IMR-90 (cell line): ENCODE measurements around the gene MSI2.

ENCODE experiments used
- CEBPB ChIP-seq: IDR thresholded peaks from 2 replicates; pipeline ENCODE4 v1.6.1; 2012; ENCODE audit warnings: low read depth, low read length, improper control_type of control experiment
- CHD1 ChIP-seq: IDR thresholded peaks from 2 replicates; pipeline ENCODE4 v1.6.1; 2012; ENCODE audit warnings: low read depth, low read length, improper control_type of control experiment
- CTCF ChIP-seq: conservative IDR thresholded peaks from 2 replicates; pipeline ENCODE4 v1.5.1; 2012; ENCODE audit warnings: mild to moderate bottlenecking, low read depth, low read length, improper control_type of control experiment
- FOS ChIP-seq: fragments of 150-350 bp; IDR thresholded peaks from 2 replicates; pipeline ENCODE4 v1.6.1; 2016; ENCODE audit warnings: low read depth, low read length
- MAFK ChIP-seq: IDR thresholded peaks from 2 replicates; pipeline ENCODE4 v1.6.1; 2012; ENCODE audit warnings: low read depth, low read length, improper control_type of control experiment
- MAZ ChIP-seq: IDR thresholded peaks from 2 replicates; pipeline ENCODE4 v1.6.1; 2012; ENCODE audit warnings: low read depth, mild to moderate bottlenecking, low read length, improper control_type of control experiment, moderate library complexity, borderline replicate concordance
- MXI1 ChIP-seq: IDR thresholded peaks from 2 replicates; pipeline ENCODE4 v1.6.1; 2012; ENCODE audit warnings: low read depth, mild to moderate bottlenecking, low read length, moderate library complexity, borderline replicate concordance
- POLR2A ChIP-seq: IDR thresholded peaks from 2 replicates; pipeline ENCODE4 v1.6.1; 2012; ENCODE audit warnings: mild to moderate bottlenecking, low read depth, low read length
- RAD21 ChIP-seq: IDR thresholded peaks from 2 replicates; pipeline ENCODE4 v1.6.1; 2012; ENCODE audit warnings: low read length, improper control_type of control experiment
- TF ChIP-seq, protein P1 (sequence below): fragments of 150-350 bp; IDR thresholded peaks from 2 replicates; pipeline ENCODE4 v1.6.1; 2017; ENCODE audit warnings: mild to moderate bottlenecking, antibody characterized with exemption, low read length, low read depth

GRCh38 chr17:57657211-57657610 lies 400.9 kb downstream of the MSI2 start:
- TF ChIP-seq CTCF (no peak), MAFK (no peak), MXI1 (no peak), FOS (no peak), POLR2A (no peak), CHD1 (no peak), MAZ (no peak), RAD21 (no peak), CEBPB (no peak)
- TF ChIP-seq, protein P1, sequence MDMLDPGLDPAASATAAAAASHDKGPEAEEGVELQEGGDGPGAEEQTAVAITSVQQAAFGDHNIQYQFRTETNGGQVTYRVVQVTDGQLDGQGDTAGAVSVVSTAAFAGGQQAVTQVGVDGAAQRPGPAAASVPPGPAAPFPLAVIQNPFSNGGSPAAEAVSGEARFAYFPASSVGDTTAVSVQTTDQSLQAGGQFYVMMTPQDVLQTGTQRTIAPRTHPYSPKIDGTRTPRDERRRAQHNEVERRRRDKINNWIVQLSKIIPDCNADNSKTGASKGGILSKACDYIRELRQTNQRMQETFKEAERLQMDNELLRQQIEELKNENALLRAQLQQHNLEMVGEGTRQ, result no peak
